Hepatocyte (in vitro differentiated cells): ENCODE data around the gene PVALEF.

Experiments
- CTCF ChIP-seq: fragments of 200-600 bp; sonication (generic); IDR thresholded peaks from 2 replicates; pipeline ENCODE4 v1.5.1; 2016; ENCODE audit warnings: antibody characterized with exemption, mild to moderate bottlenecking; ENCODE audit not compliant: poor library complexity
- EZH2 ChIP-seq: fragments of 200-600 bp; sonication (generic); IDR thresholded peaks from 2 replicates; pipeline ENCODE4 v1.6.1; 2016; ENCODE audit warnings: antibody characterized with exemption, mild to moderate bottlenecking, borderline replicate concordance
- EZH2phosphoT487 ChIP-seq: fragments of 200-600 bp; sonication (generic); IDR thresholded peaks from one replicate; pipeline ENCODE4 v1.6.1; 2018; ENCODE audit warnings: antibody characterized with exemption, mild to moderate bottlenecking, low read depth, moderate library complexity; ENCODE audit not compliant: unreplicated experiment, severe bottlenecking

DNA sequence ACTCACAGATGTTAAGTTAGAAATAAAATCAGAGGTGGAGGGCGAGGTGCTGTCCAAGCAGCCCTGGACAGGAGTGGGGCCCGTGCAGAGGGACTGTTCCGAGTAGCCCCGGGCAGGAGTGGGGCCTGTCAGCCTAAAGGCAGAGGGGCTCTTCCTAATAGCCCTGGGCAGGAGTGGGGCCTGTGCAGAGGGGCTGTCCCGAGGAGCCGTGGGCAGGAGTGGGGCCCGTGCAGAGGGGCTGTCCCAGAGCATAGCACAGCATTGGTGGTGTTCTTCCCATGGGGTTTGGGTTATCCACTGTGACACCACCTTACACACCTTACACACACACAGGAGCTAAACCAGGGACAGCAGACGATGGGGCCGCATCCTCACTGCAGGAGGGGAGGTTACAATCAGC is 47.1 kb downstream of the PVALEF start:
- TF ChIP-seq CTCF: no peak
- no peak for TF ChIP-seq EZH2
- TF ChIP-seq EZH2phosphoT487: no peak
